Mesenchymal stem cell (in vitro differentiated cells and primary cell): ENCODE measurements around the gene MYO9B.

Experiments
- DNase-seq: peaks from one replicate; pipeline ENCODE4 v3.0.0-alpha.2; 2013
- H2AFZ ChIP-seq: one replicate; pipeline ENCODE4 v1.6.1; 2013; ENCODE audit warnings: low read depth, mild to moderate bottlenecking, control low read depth, inconsistent platforms, low read length, moderate library complexity
- H2AK5ac ChIP-seq: 2 replicates; pipeline ENCODE4 v1.6.1; 2013; ENCODE audit warnings: low read length, moderate library complexity, mild to moderate bottlenecking, inconsistent platforms; ENCODE audit not compliant: severe bottlenecking
- H2BK120ac ChIP-seq: one replicate; pipeline ENCODE4 v1.6.1; 2013; ENCODE audit warnings: low read depth, mild to moderate bottlenecking, inconsistent platforms, low read length, moderate library complexity
- H2BK12ac ChIP-seq, 2 experiments: one replicate each; pipeline ENCODE4 v1.6.1; 2013; ENCODE audit warnings: inconsistent platforms in 2 of 2, low read length in 2 of 2, mild to moderate bottlenecking in 2 of 2, moderate library complexity in 2 of 2, control low read depth in 1 of 2
- H2BK15ac ChIP-seq: one replicate; pipeline ENCODE4 v1.6.1; 2013; ENCODE audit warnings: mild to moderate bottlenecking, low read depth, inconsistent platforms; ENCODE audit not compliant: poor library complexity, severe bottlenecking
- H2BK5ac ChIP-seq: 2 replicates; pipeline ENCODE4 v1.6.1; 2013; ENCODE audit warnings: low read depth, mild to moderate bottlenecking, low read length, control low read depth, inconsistent platforms; ENCODE audit not compliant: poor library complexity, severe bottlenecking
- H3K14ac ChIP-seq, 2 experiments: one replicate each; pipeline ENCODE4 v1.6.1; 2013; ENCODE audit warnings: inconsistent platforms in 2 of 2, low read length in 2 of 2, control low read depth in 1 of 2, mild to moderate bottlenecking in 1 of 2, moderate library complexity in 1 of 2
- H3K18ac ChIP-seq, 2 experiments: one replicate each; pipeline ENCODE4 v1.6.1; 2013; ENCODE audit warnings: inconsistent platforms in 2 of 2, low read length in 2 of 2, control low read depth in 1 of 2, low read depth in 1 of 2, mild to moderate bottlenecking in 1 of 2
- H3K23ac ChIP-seq, 2 experiments: one replicate each; pipeline ENCODE4 v1.6.1; 2013; ENCODE audit warnings: inconsistent platforms in 2 of 2, low read length in 2 of 2, mild to moderate bottlenecking in 2 of 2, moderate library complexity in 2 of 2, control low read depth in 1 of 2
- H3K27ac ChIP-seq: 2 replicates; pipeline ENCODE4 v1.5.1; 2013; ENCODE audit warnings: mild to moderate bottlenecking, moderate library complexity, low read length, control low read depth, inconsistent platforms; ENCODE audit not compliant: poor library complexity, severe bottlenecking
- H3K27me3 ChIP-seq, 2 experiments: 2 replicates each; pipeline versions ENCODE4 v1.6.1 to v1.7.0; 2013; ENCODE audit warnings: low read length in 2 of 2, mild to moderate bottlenecking in 2 of 2, moderate library complexity in 2 of 2, control low read depth in 1 of 2, inconsistent platforms in 1 of 2; ENCODE audit not compliant: control insufficient read depth in 1 of 2, insufficient read depth in 1 of 2
- H3K36me3 ChIP-seq, 2 experiments: 2 replicates each; pipeline versions ENCODE4 v1.6.1 to v1.7.0; 2013; ENCODE audit warnings: low read length in 2 of 2, control low read depth in 1 of 2, inconsistent platforms in 1 of 2, low read depth in 1 of 2, mild to moderate bottlenecking in 1 of 2; ENCODE audit not compliant: insufficient read depth in 2 of 2, control insufficient read depth in 1 of 2
- H3K4ac ChIP-seq, 2 experiments: one replicate each; pipeline ENCODE4 v1.6.1; 2013; ENCODE audit warnings: inconsistent platforms in 2 of 2, low read length in 2 of 2, mild to moderate bottlenecking in 2 of 2, moderate library complexity in 2 of 2, control low read depth in 1 of 2, low read depth in 1 of 2
- H3K4me1 ChIP-seq: 2 replicates; pipeline ENCODE4 v1.6.1; 2013; ENCODE audit warnings: low read depth, low read length, control low read depth; ENCODE audit not compliant: control insufficient read depth, insufficient read depth
- H3K4me2 ChIP-seq: 2 replicates; pipeline ENCODE4 v1.6.1; 2013; ENCODE audit warnings: low read length, mild to moderate bottlenecking, inconsistent platforms; ENCODE audit not compliant: poor library complexity, severe bottlenecking
- H3K4me3 ChIP-seq, 2 experiments: 2 replicates each; pipeline versions ENCODE4 v1.5.1 to v1.7.0; 2013; ENCODE audit warnings: low read length in 2 of 2, mild to moderate bottlenecking in 2 of 2, control low read depth in 1 of 2, low read depth in 1 of 2; ENCODE audit not compliant: insufficient read depth in 1 of 2
- H3K79me1 ChIP-seq: replicated peaks from 2 replicates; pipeline ENCODE4 v1.6.1; 2013; ENCODE audit warnings: mild to moderate bottlenecking, control low read depth, low read length, inconsistent platforms; ENCODE audit not compliant: poor library complexity, severe bottlenecking
- H3K9ac ChIP-seq: 2 replicates; pipeline ENCODE4 v1.7.0; 2013; ENCODE audit warnings: mild to moderate bottlenecking, low read length, moderate library complexity
- H3K9me3 ChIP-seq: 2 replicates; pipeline ENCODE4 v1.7.0; 2013; ENCODE audit warnings: mild to moderate bottlenecking, low read length; ENCODE audit not compliant: control insufficient read depth
- H4K8ac ChIP-seq: one replicate; pipeline ENCODE4 v1.6.1; 2013; ENCODE audit warnings: inconsistent platforms, mild to moderate bottlenecking, low read length, moderate library complexity
- H4K91ac ChIP-seq: one replicate; pipeline ENCODE4 v1.6.1; 2013; ENCODE audit warnings: mild to moderate bottlenecking, low read length, inconsistent platforms
- WGBS: methylation state at CpG from one replicate; pipeline ENCODE4 v1.1.7; 2013; ENCODE audit warnings: mixed read lengths; 5-methylcytosine and 5-hydroxymethylcytosine counted together

Gene MYO9B

GRCh38 chr19:17045907-17046502, 29.6 kb upstream of the MYO9B start:
- no peak overlapping the region for H3K14ac ChIP-seq
- H3K4me1 ChIP-seq = peaks cover 6% of the 10 kb centered on the region
- H3K23ac ChIP-seq = no peak overlapping the region
- no peak overlapping the region for H2AFZ ChIP-seq
- H3K27ac ChIP-seq = no peak overlapping the region
- WGBS = 85% methylated on average over 5 of the region's 5 CpGs
- H3K27me3 ChIP-seq = peaks cover 19% of the 10 kb centered on the region in 2 experiments
- no peak overlapping the region for H3K4me2 ChIP-seq
- no peaks in the 10 kb centered on the region for H3K9me3 ChIP-seq
- no peak overlapping the region for H4K8ac ChIP-seq
- no peak overlapping the region for H4K91ac ChIP-seq
- H2BK12ac ChIP-seq = no peak overlapping the region
- H3K79me1 ChIP-seq = no peaks in the 10 kb centered on the region
- no peak for DNase-seq
- H2AK5ac ChIP-seq = no peak overlapping the region
- no peak overlapping the region for H3K4me3 ChIP-seq
- no peak overlapping the region for H2BK120ac ChIP-seq
- peaks cover 0 to 2% of the 10 kb centered on the region in 2 experiments for H3K36me3 ChIP-seq
- no peak overlapping the region for H3K18ac ChIP-seq
- H2BK5ac ChIP-seq = no peak overlapping the region
- H3K9ac ChIP-seq = no peak overlapping the region
- no peak overlapping the region for H3K4ac ChIP-seq
- H2BK15ac ChIP-seq = no peak overlapping the region

GRCh38 chr19:17048885-17049453, 26.6 kb upstream of the MYO9B start:
- no peak for DNase-seq
- no peak overlapping the region for H3K4me2 ChIP-seq
- H3K23ac ChIP-seq = no peak overlapping the region
- no peak overlapping the region for H2BK5ac ChIP-seq
- H3K27ac ChIP-seq = no peak overlapping the region
- H2AK5ac ChIP-seq = no peak overlapping the region
- H3K4ac ChIP-seq = no peak overlapping the region
- peaks cover 11% of the 10 kb centered on the region in 2 experiments for H3K36me3 ChIP-seq
- H2AFZ ChIP-seq = no peak overlapping the region
- 89% methylated on average over 16 of the region's 16 CpGs for WGBS
- H2BK12ac ChIP-seq = no peak overlapping the region
- no peak overlapping the region for H2BK15ac ChIP-seq
- peak overlapping the region; percentile 11 for H3K9ac ChIP-seq
- peaks cover 3% of the 10 kb centered on the region for H3K4me1 ChIP-seq
- H3K79me1 ChIP-seq = no peaks in the 10 kb centered on the region
- no peak overlapping the region for H3K4me3 ChIP-seq
- peak overlapping the region; percentile 42 for H4K8ac ChIP-seq
- H3K18ac ChIP-seq = no peak overlapping the region
- no peaks in the 10 kb centered on the region for H3K9me3 ChIP-seq
- no peak overlapping the region for H2BK120ac ChIP-seq
- no peak overlapping the region for H4K91ac ChIP-seq
- peaks cover 1 to 6% of the 10 kb centered on the region in 2 experiments for H3K27me3 ChIP-seq
- H3K14ac ChIP-seq = no peak overlapping the region

- Histone ChIP-seq H2BK120ac (no peak overlapping the region), H2BK5ac (no peak overlapping the region), H4K8ac (no peak overlapping the region), H3K4me1 (peaks cover 3% of the 10 kb centered on the region), H2BK12ac (no peak overlapping the region), H2AK5ac (no peak overlapping the region), H3K27ac (no peak overlapping the region), H3K23ac (no peak overlapping the region), H3K9me3 (no peaks in the 10 kb centered on the region), H3K9ac (peak overlapping the region; percentile 11), H2BK15ac (no peak overlapping the region), H2AFZ (no peak overlapping the region), H3K79me1 (no peaks in the 10 kb centered on the region), H3K4ac (no peak overlapping the region), H3K4me2 (no peak overlapping the region), H3K4me3 (no peak overlapping the region), H3K27me3 (peaks cover 0 to 1% of the 10 kb centered on the region in 2 experiments), H3K18ac (no peak overlapping the region), H3K14ac (no peak overlapping the region), H3K36me3 (peaks cover 13 to 14% of the 10 kb centered on the region in 2 experiments), H4K91ac (no peak overlapping the region)
- WGBS = 76% methylated on average over 18 of the region's 18 CpGs
- DNase-seq = peak; percentile 68
Observed at GRCh38 chr19:17049711-17050280, 25.8 kb upstream of the MYO9B start.

- WGBS = 75% methylated on average over 8 of the region's 8 CpGs
Observed at GRCh38 chr19:17052439-17052838, 23.1 kb upstream of the MYO9B start.

More at GRCh38 chr19:17052439-17052838, 23.1 kb upstream of the MYO9B start:
- no peaks in the 10 kb centered on the region for H3K9me3 ChIP-seq
- H3K4ac ChIP-seq = no peak overlapping the region
- H3K4me2 ChIP-seq = no peak overlapping the region
- H2BK12ac ChIP-seq = no peak overlapping the region
- H3K23ac ChIP-seq = no peak overlapping the region
- no peak overlapping the region for H2BK5ac ChIP-seq
- H3K18ac ChIP-seq = no peak overlapping the region
- no peak overlapping the region for H2BK120ac ChIP-seq
- peaks cover 3% of the 10 kb centered on the region for H3K4me1 ChIP-seq
- H3K36me3 ChIP-seq = peaks cover 23 to 25% of the 10 kb centered on the region in 2 experiments
- H3K27me3 ChIP-seq = no peaks in the 10 kb centered on the region
- peak; percentile 63 for DNase-seq
- no peaks in the 10 kb centered on the region for H3K79me1 ChIP-seq
- no peak overlapping the region for H3K14ac ChIP-seq
- H4K8ac ChIP-seq = no peak overlapping the region
- no peak overlapping the region for H2AFZ ChIP-seq
- H4K91ac ChIP-seq = no peak overlapping the region
- H3K4me3 ChIP-seq = no peak overlapping the region
- H2AK5ac ChIP-seq = no peak overlapping the region
- no peak overlapping the region for H3K27ac ChIP-seq
- H3K9ac ChIP-seq = no peak overlapping the region
- no peak overlapping the region for H2BK15ac ChIP-seq
